ENCODE measurements around the gene PYGO2.

DNA sequence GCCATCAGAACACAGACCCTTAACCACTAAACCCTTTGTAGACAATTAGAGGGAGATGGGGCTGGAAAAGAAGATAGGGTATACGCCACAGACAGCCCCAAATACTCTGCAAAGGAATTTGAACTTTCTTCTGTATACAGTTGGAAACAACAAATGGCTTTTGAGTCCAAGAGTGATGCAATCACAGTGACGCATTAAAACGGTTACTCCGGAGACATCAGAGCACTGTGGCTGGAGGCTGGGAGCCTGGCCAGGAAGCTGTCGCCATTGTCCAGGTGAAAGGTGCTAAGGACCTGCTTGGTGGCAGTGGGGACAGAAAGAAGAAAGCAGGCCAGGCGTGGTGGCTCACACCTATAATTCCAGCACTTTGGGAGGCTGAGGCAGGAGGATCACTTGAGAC lies 25.7 kb upstream of the PYGO2 start:
- TF ChIP-seq, protein P1, sequence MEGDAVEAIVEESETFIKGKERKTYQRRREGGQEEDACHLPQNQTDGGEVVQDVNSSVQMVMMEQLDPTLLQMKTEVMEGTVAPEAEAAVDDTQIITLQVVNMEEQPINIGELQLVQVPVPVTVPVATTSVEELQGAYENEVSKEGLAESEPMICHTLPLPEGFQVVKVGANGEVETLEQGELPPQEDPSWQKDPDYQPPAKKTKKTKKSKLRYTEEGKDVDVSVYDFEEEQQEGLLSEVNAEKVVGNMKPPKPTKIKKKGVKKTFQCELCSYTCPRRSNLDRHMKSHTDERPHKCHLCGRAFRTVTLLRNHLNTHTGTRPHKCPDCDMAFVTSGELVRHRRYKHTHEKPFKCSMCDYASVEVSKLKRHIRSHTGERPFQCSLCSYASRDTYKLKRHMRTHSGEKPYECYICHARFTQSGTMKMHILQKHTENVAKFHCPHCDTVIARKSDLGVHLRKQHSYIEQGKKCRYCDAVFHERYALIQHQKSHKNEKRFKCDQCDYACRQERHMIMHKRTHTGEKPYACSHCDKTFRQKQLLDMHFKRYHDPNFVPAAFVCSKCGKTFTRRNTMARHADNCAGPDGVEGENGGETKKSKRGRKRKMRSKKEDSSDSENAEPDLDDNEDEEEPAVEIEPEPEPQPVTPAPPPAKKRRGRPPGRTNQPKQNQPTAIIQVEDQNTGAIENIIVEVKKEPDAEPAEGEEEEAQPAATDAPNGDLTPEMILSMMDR (conservative IDR thresholded peaks at IDR 0.05): no peak
- no peak for TF ChIP-seq ZFX (IDR thresholded peaks at IDR 0.05)
